Panc1 (cell line): Measurements from ENCODE around the gene DIDO1. TPM values are rescaled to one million over a fixed set of nuclear protein-coding genes. Genes with fewer than 3 reads are reported as not detected.

Experiments used
- ATAC-seq: fragments of 200-7000 bp; cut with Tn5 transposase; 2 replicates; pipeline ENCODE4 v1.9.1; 2020; ENCODE audit warnings: mild to moderate bottlenecking, moderate library complexity
- BruUV-seq: library from RNA; stranded (reverse); fragments of 400-500 nt; replicated peaks from 2 replicates; lab custom pipeline; 2021; lab: Mats Ljungman, UMichigan
- CTCF ChIA-PET: fragments of 300-600 bp; sonication (Branson Sonifier 250); formaldehyde crosslinking; loops from one replicate; lab custom pipeline; 2022; ENCODE audit warnings: antibody characterized with exemption; lab: Charles Lee
- POLR2A ChIA-PET: fragments of 300-600 bp; sonication (Branson Sonifier 250); formaldehyde crosslinking; loops from one replicate; lab custom pipeline; 2022; ENCODE audit warnings: antibody characterized with exemption; lab: Charles Lee
- DNase-seq: peaks from one replicate; pipeline ENCODE4 v3.0.0-alpha.2; 2010; ENCODE audit warnings: low read depth, low spot score
- H3K27ac ChIP-seq: 2 replicates; pipeline ENCODE4 v1.5.1; 2011; ENCODE audit warnings: mild to moderate bottlenecking, low read length, inconsistent platforms
- H3K27me3 ChIP-seq: fragments of 200-500 bp; sonication (Bioruptor generic); 2 replicates; pipeline ENCODE4 v1.6.0; 2014; ENCODE audit warnings: low read length, inconsistent platforms; ENCODE audit not compliant: control insufficient read depth, insufficient read depth
- H3K36me3 ChIP-seq: fragments of 200-500 bp; sonication (Bioruptor generic); 2 replicates; pipeline ENCODE4 v1.5.1; 2014; ENCODE audit warnings: inconsistent platforms, mild to moderate bottlenecking, low read length, moderate library complexity; ENCODE audit not compliant: control insufficient read depth, insufficient read depth
- H3K4me1 ChIP-seq: 2 replicates; pipeline ENCODE4 v1.5.1; 2011; ENCODE audit warnings: inconsistent platforms, mild to moderate bottlenecking, low read length, moderate library complexity; ENCODE audit not compliant: control insufficient read depth, insufficient read depth
- H3K4me3 ChIP-seq, 2 experiments: 2 replicates each; pipeline ENCODE4 v1.5.1; 2011 to 2012; ENCODE audit warnings: low read depth in 2 of 2, low read length in 2 of 2, mild to moderate bottlenecking in 2 of 2, inconsistent platforms in 1 of 2, moderate library complexity in 1 of 2
- H3K9me3 ChIP-seq: fragments of 200-500 bp; sonication (Bioruptor generic); 2 replicates; pipeline ENCODE4 v1.5.1; 2014; ENCODE audit warnings: low read depth, mild to moderate bottlenecking, inconsistent platforms, low read length, moderate library complexity; ENCODE audit not compliant: control insufficient read depth, insufficient read depth
- POLR2AphosphoS5 ChIP-seq: IDR thresholded peaks from 2 replicates; pipeline ENCODE4 v1.6.1; 2012; ENCODE audit warnings: mild to moderate bottlenecking, low read depth, low read length, moderate library complexity
- SIN3A ChIP-seq: IDR thresholded peaks from 2 replicates; pipeline ENCODE4 v1.6.1; 2012; ENCODE audit warnings: low read depth, mild to moderate bottlenecking, low read length, moderate library complexity, borderline replicate concordance; ENCODE audit not compliant: insufficient read depth
- TCF7L2 ChIP-seq: IDR thresholded peaks from 2 replicates; pipeline ENCODE4 v1.6.1; 2011; ENCODE audit warnings: mild to moderate bottlenecking, low read depth, low read length, inconsistent platforms
- in situ Hi-C: cut with HindIII; loops from 2 replicates; pipeline ENCODE4 v1.10.0; 2016; ENCODE audit warnings: low sequenced_read_pairs, low pct_unique_long_range_greater_than_20kb
- intact Hi-C: fragments of 100-400 bp; cut with micrococcal nuclease; formaldehyde crosslinking; loops from one replicate; pipeline ENCODE4 v1.10.0; 2022; ENCODE audit not compliant: unreplicated experiment
- total RNA-seq: library from RNA; stranded (reverse); gene quantifications from one replicate; pipeline ENCODE4 v1.2.1, GENCODE V29; 2021; ENCODE audit not compliant: unreplicated experiment
- TF ChIP-seq, protein P1 (sequence below), 2 experiments: IDR thresholded peaks; 2 replicates each; pipeline ENCODE4 v1.6.1; 2011 to 2012; ENCODE audit warnings: low read depth in 2 of 2, control low read depth in 1 of 2, low read length in 1 of 2, mild to moderate bottlenecking in 1 of 2, moderate library complexity in 1 of 2; ENCODE audit not compliant: insufficient read depth in 1 of 2
- TF ChIP-seq, protein P2 (sequence below): fragments of 450-650 bp; IDR thresholded peaks from 2 replicates; pipeline ENCODE4 v1.5.1; 2017; ENCODE audit warnings: mild to moderate bottlenecking

The DIDO1 gene
- total RNA-seq, 1 experiment from 2014 or later = 57.3 TPM

DNA sequence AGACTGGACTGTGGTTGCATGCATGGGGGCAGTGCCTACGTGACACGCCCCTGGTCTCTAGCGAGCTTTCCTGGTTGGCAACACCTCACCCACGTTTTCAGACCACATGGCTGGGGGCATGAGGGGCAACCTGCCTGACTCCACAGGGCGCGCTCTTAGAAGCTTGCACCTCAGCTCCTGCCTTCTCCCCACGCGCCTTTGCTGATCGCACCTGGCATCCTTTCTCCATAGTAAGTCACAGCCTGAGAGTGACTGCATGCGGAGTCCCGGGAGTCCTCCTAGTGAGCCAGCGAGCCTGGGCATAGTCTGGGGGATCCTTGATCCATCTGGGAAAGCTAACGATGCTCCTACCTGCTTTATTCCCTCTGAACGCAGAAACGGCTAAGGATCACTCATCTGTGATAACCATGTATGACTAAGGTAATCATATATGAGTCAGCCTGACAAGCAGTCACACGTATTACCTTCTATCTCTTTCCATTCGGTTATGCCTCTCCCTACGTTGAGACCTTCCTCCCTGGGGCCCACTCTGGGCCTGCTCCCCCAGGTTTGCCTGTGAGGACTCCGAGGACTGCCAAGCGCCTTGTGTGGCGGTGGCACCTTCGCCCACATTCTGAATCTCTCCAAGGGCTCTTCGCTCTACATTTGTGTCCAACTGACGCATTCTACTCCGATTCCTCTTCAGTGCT, 69.2 kb downstream of the DIDO1 start:
- DNase-seq (no peak), ATAC-seq (no peak)
- Histone ChIP-seq H3K36me3 (peaks cover 10% of the 10 kb centered on the region), H3K4me3 (no peak overlapping the region), H3K4me1 (peaks cover 12% of the 10 kb centered on the region), H3K27ac (no peak overlapping the region), H3K9me3 (no peaks in the 10 kb centered on the region), H3K27me3 (no peaks in the 10 kb centered on the region)
- intact Hi-C loops (no loop called here), in situ Hi-C loops (no loop called here)
- TF ChIP-seq SIN3A (no peak), POLR2AphosphoS5 (no peak), TCF7L2 (no peak)
- TF ChIP-seq, protein P1, sequence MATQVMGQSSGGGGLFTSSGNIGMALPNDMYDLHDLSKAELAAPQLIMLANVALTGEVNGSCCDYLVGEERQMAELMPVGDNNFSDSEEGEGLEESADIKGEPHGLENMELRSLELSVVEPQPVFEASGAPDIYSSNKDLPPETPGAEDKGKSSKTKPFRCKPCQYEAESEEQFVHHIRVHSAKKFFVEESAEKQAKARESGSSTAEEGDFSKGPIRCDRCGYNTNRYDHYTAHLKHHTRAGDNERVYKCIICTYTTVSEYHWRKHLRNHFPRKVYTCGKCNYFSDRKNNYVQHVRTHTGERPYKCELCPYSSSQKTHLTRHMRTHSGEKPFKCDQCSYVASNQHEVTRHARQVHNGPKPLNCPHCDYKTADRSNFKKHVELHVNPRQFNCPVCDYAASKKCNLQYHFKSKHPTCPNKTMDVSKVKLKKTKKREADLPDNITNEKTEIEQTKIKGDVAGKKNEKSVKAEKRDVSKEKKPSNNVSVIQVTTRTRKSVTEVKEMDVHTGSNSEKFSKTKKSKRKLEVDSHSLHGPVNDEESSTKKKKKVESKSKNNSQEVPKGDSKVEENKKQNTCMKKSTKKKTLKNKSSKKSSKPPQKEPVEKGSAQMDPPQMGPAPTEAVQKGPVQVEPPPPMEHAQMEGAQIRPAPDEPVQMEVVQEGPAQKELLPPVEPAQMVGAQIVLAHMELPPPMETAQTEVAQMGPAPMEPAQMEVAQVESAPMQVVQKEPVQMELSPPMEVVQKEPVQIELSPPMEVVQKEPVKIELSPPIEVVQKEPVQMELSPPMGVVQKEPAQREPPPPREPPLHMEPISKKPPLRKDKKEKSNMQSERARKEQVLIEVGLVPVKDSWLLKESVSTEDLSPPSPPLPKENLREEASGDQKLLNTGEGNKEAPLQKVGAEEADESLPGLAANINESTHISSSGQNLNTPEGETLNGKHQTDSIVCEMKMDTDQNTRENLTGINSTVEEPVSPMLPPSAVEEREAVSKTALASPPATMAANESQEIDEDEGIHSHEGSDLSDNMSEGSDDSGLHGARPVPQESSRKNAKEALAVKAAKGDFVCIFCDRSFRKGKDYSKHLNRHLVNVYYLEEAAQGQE (IDR thresholded peaks at IDR 0.05; ENCODE audit: insufficient read depth in 1 of 2, low read depth in 2 of 2, low read length in 1 of 2) = no peak
- TF ChIP-seq, protein P2, sequence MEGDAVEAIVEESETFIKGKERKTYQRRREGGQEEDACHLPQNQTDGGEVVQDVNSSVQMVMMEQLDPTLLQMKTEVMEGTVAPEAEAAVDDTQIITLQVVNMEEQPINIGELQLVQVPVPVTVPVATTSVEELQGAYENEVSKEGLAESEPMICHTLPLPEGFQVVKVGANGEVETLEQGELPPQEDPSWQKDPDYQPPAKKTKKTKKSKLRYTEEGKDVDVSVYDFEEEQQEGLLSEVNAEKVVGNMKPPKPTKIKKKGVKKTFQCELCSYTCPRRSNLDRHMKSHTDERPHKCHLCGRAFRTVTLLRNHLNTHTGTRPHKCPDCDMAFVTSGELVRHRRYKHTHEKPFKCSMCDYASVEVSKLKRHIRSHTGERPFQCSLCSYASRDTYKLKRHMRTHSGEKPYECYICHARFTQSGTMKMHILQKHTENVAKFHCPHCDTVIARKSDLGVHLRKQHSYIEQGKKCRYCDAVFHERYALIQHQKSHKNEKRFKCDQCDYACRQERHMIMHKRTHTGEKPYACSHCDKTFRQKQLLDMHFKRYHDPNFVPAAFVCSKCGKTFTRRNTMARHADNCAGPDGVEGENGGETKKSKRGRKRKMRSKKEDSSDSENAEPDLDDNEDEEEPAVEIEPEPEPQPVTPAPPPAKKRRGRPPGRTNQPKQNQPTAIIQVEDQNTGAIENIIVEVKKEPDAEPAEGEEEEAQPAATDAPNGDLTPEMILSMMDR = no peak
- ChIA-PET CTCF (no interaction called here), POLR2A (no interaction called here)
- no TSS peak for BruUV-seq

DNA sequence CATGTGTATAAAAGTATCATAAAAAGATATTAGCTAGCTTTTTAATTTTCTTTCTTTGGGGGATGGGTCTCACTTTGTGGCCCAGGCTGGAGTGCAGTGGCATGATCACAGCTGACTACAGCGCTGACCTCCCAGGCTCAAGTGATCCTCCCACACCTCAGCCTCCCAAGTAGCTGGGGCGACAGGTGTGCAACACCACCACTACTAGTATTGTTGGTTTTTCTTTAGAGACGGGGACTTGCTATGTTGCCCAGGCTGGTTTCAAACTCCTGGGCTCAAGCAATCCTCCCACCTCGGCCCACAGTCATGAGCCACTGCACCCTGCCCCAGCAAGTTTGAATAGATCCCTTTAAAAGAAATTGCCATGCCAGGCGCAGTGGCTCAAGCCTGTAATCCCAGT, 71.2 kb downstream of the DIDO1 start:
- DNase-seq (no peak), ATAC-seq (no peak)
- H3K36me3 ChIP-seq = peaks cover 13% of the 10 kb centered on the region
- BruUV-seq = no TSS peak
- intact Hi-C loops (no loop called here), in situ Hi-C loops (no loop called here)
- ChIA-PET POLR2A (no interaction called here), CTCF (no interaction called here)
- H3K4me1 ChIP-seq = peaks cover 11% of the 10 kb centered on the region
- H3K9me3 ChIP-seq = no peaks in the 10 kb centered on the region
- H3K27me3 ChIP-seq = no peaks in the 10 kb centered on the region
- TF ChIP-seq, protein P2 = no peak
- TF ChIP-seq SIN3A = no peak
- H3K4me3 ChIP-seq = no peak overlapping the region
- no peak overlapping the region for H3K27ac ChIP-seq
